Activated T-helper 2 cell treated with anti-CD3 and anti-CD28 coated beads, Interferon-gamma antibody, Interleukin-2, Interleukin-4, amounts not matched to agents 10 μg/mL and 5 μg/mL and 100 μg/mL, durations not matched to agents 14 hours and 24 hours and 36 hours (primary cell): Measurements from ENCODE around the gene RERG. TPM values are rescaled to one million over a fixed set of nuclear protein-coding genes. Genes with fewer than 3 reads are reported as not detected.

Experiments
- DNase-seq: peaks from one replicate; pipeline ENCODE4 v3.0.0; 2021; ENCODE audit warnings: low spot score
- H3K27ac Mint-ChIP-seq: one replicate; pipeline ENCODE4 v1.8.0; 2021; ENCODE audit warnings: mixed read lengths
- H3K27me3 Mint-ChIP-seq: one replicate; pipeline ENCODE4 v1.8.0; 2021; ENCODE audit warnings: low read depth, mixed read lengths
- H3K36me3 Mint-ChIP-seq: one replicate; pipeline ENCODE4 v1.8.0; 2021; ENCODE audit warnings: low read depth, mixed read lengths
- H3K4me1 Mint-ChIP-seq: one replicate; pipeline ENCODE4 v1.8.0; 2021; ENCODE audit warnings: low read depth, mixed read lengths
- H3K4me3 Mint-ChIP-seq: one replicate; pipeline ENCODE4 v1.8.0; 2021; ENCODE audit warnings: low read depth, mild to moderate bottlenecking, moderate library complexity, mixed read lengths
- H3K9me3 Mint-ChIP-seq: one replicate; pipeline ENCODE4 v1.8.0; 2021; ENCODE audit warnings: mixed read lengths
- intact Hi-C: fragments of 100-400 bp; cut with micrococcal nuclease; formaldehyde crosslinking; loops from one replicate; pipeline ENCODE4 v1.15.1; 2023
- total RNA-seq: library from RNA; stranded (reverse); gene quantifications from 2 replicates; pipeline ENCODE4 v1.2.3, GENCODE V29; 2022

RERG gene
- total RNA-seq, 1 donor from 2014 or later, result not detected

GRCh38 chr12:15171012-15171655 lies 50.1 kb downstream of the RERG start:
- H3K4me3 Mint-ChIP-seq, result no peak overlapping the region
- intact Hi-C loops, result no loop called here
- H3K27me3 Mint-ChIP-seq, result peaks cover 5% of the 10 kb centered on the region
- H3K36me3 Mint-ChIP-seq, result no peaks in the 10 kb centered on the region
- no peaks in the 10 kb centered on the region for H3K4me1 Mint-ChIP-seq
- H3K9me3 Mint-ChIP-seq, result no peaks in the 10 kb centered on the region
- no peak for DNase-seq
- H3K27ac Mint-ChIP-seq, result no peak overlapping the region

GRCh38 chr12:15168026-15168678 lies 53.1 kb downstream of the RERG start:
- intact Hi-C loops, result no loop called here
- Mint-ChIP-seq H3K4me3 (no peak overlapping the region), H3K27ac (no peak overlapping the region), H3K9me3 (no peaks in the 10 kb centered on the region), H3K27me3 (peaks cover 2% of the 10 kb centered on the region), H3K4me1 (no peaks in the 10 kb centered on the region), H3K36me3 (no peaks in the 10 kb centered on the region)
- DNase-seq, result no peak

- no peak overlapping the region for H3K27ac Mint-ChIP-seq
- H3K36me3 Mint-ChIP-seq, result no peaks in the 10 kb centered on the region
- no peak overlapping the region for H3K4me3 Mint-ChIP-seq
- intact Hi-C loops, result no loop called here
- DNase-seq, result no peak
- H3K4me1 Mint-ChIP-seq, result no peaks in the 10 kb centered on the region
- H3K9me3 Mint-ChIP-seq, result no peaks in the 10 kb centered on the region
- peaks cover 2% of the 10 kb centered on the region for H3K27me3 Mint-ChIP-seq
Measured at GRCh38 chr12:15165012-15165659, 56.1 kb downstream of the RERG start.

- H3K4me3 Mint-ChIP-seq, result no peak overlapping the region
- H3K27ac Mint-ChIP-seq, result no peak overlapping the region
- no peaks in the 10 kb centered on the region for H3K9me3 Mint-ChIP-seq
- H3K4me1 Mint-ChIP-seq, result no peaks in the 10 kb centered on the region
- no peak for DNase-seq
- H3K36me3 Mint-ChIP-seq, result no peaks in the 10 kb centered on the region
- H3K27me3 Mint-ChIP-seq, result no peaks in the 10 kb centered on the region
- intact Hi-C loops, result no loop called here
Measured at GRCh38 chr12:15163030-15163976, 57.9 kb downstream of the RERG start.

- intact Hi-C loops, result no loop called here
- H3K9me3 Mint-ChIP-seq, result no peaks in the 10 kb centered on the region
Measured at GRCh38 chr12:15158083-15158482, 63.1 kb downstream of the RERG start.

GRCh38 chr12:15157269-15157671 lies 63.9 kb downstream of the RERG start:
- no peaks in the 10 kb centered on the region for H3K4me1 Mint-ChIP-seq
- no peak overlapping the region for H3K27ac Mint-ChIP-seq
- H3K9me3 Mint-ChIP-seq, result no peaks in the 10 kb centered on the region
- peaks cover 1% of the 10 kb centered on the region for H3K27me3 Mint-ChIP-seq
- H3K36me3 Mint-ChIP-seq, result no peaks in the 10 kb centered on the region
- DNase-seq, result no peak
- no peak overlapping the region for H3K4me3 Mint-ChIP-seq
- intact Hi-C loops, result no loop called here

More at GRCh38 chr12:15158083-15158482, 63.1 kb downstream of the RERG start:
- no peaks in the 10 kb centered on the region for H3K36me3 Mint-ChIP-seq
- H3K27ac Mint-ChIP-seq, result no peak overlapping the region
- DNase-seq, result no peak
- H3K4me1 Mint-ChIP-seq, result no peaks in the 10 kb centered on the region
- no peak overlapping the region for H3K4me3 Mint-ChIP-seq
- no peaks in the 10 kb centered on the region for H3K27me3 Mint-ChIP-seq

GRCh38 chr12:15155271-15155670 lies 65.9 kb downstream of the RERG start:
- Mint-ChIP-seq H3K27me3 (peaks cover 4% of the 10 kb centered on the region), H3K4me3 (no peak overlapping the region), H3K4me1 (no peaks in the 10 kb centered on the region), H3K27ac (no peak overlapping the region), H3K36me3 (no peaks in the 10 kb centered on the region), H3K9me3 (no peaks in the 10 kb centered on the region)
- DNase-seq, result no peak
- intact Hi-C loops, result no loop called here

GRCh38 chr12:15154103-15154502 lies 67.1 kb downstream of the RERG start:
- intact Hi-C loops, result loop anchor here (5.0 kb wide), 1 partner anchor 68 kb away; the partner anchor contains the start of gene RERG
- H3K27ac Mint-ChIP-seq, result no peak overlapping the region

GRCh38 chr12:15152868-15153267 lies 68.3 kb downstream of the RERG start:
- Mint-ChIP-seq H3K36me3 (no peaks in the 10 kb centered on the region), H3K4me1 (no peaks in the 10 kb centered on the region), H3K27ac (no peak overlapping the region), H3K27me3 (peaks cover 4% of the 10 kb centered on the region), H3K4me3 (no peak overlapping the region), H3K9me3 (no peaks in the 10 kb centered on the region)
- intact Hi-C loops, result loop anchor here (5.0 kb wide), 1 partner anchor 69 kb away; the partner anchor contains the start of gene RERG
- DNase-seq, result no peak

More at GRCh38 chr12:15154103-15154502, 67.1 kb downstream of the RERG start:
- H3K36me3 Mint-ChIP-seq, result no peaks in the 10 kb centered on the region
- peaks cover 4% of the 10 kb centered on the region for H3K27me3 Mint-ChIP-seq
- H3K9me3 Mint-ChIP-seq, result no peaks in the 10 kb centered on the region
- DNase-seq, result no peak
- no peak overlapping the region for H3K4me3 Mint-ChIP-seq
- H3K4me1 Mint-ChIP-seq, result no peaks in the 10 kb centered on the region

GRCh38 chr12:15152456-15152855 lies 68.8 kb downstream of the RERG start:
- H3K4me3 Mint-ChIP-seq, result no peak overlapping the region
- no peaks in the 10 kb centered on the region for H3K4me1 Mint-ChIP-seq
- H3K36me3 Mint-ChIP-seq, result no peaks in the 10 kb centered on the region
- H3K27ac Mint-ChIP-seq, result no peak overlapping the region
- DNase-seq, result no peak
- H3K9me3 Mint-ChIP-seq, result no peaks in the 10 kb centered on the region
- intact Hi-C loops, result loop anchor here (5.0 kb wide), 1 partner anchor 70 kb away; the partner anchor contains the start of gene RERG
- peaks cover 4% of the 10 kb centered on the region for H3K27me3 Mint-ChIP-seq

GRCh38 chr12:15151161-15152091 lies 69.8 kb downstream of the RERG start:
- intact Hi-C loops, result loop anchor here (5.0 kb wide), 1 partner anchor 71 kb away; the partner anchor contains the start of gene RERG
- Mint-ChIP-seq H3K36me3 (no peaks in the 10 kb centered on the region), H3K27me3 (peaks cover 4% of the 10 kb centered on the region), H3K27ac (no peak overlapping the region), H3K9me3 (no peaks in the 10 kb centered on the region), H3K4me3 (no peak overlapping the region), H3K4me1 (no peaks in the 10 kb centered on the region)
- DNase-seq, result no peak
